ENCODE measurements around the gene PRR30. TPM values are rescaled to one million over a fixed set of nuclear protein-coding genes. Genes with fewer than 3 reads are reported as not detected.

PRR30 gene
- total and polyA plus RNA-seq, 2 experiments from 2014 or later, result not detected

DNA sequence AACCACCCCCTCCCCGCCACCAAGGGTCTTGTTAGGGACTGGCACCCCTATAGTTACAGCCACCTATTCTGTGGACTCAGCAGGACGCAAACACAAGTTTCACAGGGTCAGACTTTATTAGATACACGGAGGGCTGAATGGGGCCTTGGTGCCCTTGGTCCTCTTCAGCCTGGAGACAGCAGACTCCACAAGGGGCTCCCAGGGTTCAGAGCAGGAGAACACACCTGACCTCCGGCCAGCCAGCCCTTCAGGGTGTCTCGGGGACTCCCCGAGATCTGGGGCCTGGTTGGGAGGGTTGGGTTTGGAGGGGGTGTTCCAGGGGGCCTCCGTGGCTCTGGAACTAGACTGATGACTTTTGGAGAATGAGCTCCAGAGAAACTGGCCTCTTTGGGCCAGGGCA lies 2.5 kb downstream of the PRR30 start (continued):
- no peak for TF ChIP-seq EZH2phosphoT487 (IDR thresholded peaks at IDR 0.05; ENCODE audit: unreplicated experiment)
- no peak for TF ChIP-seq POLR2AphosphoS5 (IDR thresholded peaks at IDR 0.05; ENCODE audit: low read depth)
- TF ChIP-seq, protein P1, sequence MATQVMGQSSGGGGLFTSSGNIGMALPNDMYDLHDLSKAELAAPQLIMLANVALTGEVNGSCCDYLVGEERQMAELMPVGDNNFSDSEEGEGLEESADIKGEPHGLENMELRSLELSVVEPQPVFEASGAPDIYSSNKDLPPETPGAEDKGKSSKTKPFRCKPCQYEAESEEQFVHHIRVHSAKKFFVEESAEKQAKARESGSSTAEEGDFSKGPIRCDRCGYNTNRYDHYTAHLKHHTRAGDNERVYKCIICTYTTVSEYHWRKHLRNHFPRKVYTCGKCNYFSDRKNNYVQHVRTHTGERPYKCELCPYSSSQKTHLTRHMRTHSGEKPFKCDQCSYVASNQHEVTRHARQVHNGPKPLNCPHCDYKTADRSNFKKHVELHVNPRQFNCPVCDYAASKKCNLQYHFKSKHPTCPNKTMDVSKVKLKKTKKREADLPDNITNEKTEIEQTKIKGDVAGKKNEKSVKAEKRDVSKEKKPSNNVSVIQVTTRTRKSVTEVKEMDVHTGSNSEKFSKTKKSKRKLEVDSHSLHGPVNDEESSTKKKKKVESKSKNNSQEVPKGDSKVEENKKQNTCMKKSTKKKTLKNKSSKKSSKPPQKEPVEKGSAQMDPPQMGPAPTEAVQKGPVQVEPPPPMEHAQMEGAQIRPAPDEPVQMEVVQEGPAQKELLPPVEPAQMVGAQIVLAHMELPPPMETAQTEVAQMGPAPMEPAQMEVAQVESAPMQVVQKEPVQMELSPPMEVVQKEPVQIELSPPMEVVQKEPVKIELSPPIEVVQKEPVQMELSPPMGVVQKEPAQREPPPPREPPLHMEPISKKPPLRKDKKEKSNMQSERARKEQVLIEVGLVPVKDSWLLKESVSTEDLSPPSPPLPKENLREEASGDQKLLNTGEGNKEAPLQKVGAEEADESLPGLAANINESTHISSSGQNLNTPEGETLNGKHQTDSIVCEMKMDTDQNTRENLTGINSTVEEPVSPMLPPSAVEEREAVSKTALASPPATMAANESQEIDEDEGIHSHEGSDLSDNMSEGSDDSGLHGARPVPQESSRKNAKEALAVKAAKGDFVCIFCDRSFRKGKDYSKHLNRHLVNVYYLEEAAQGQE (IDR thresholded peaks at IDR 0.05; ENCODE audit: unreplicated experiment), result no peak
- TF ChIP-seq ZNF331 (CRISPR knock-in tag; IDR thresholded peaks at IDR 0.05; ENCODE audit: low read depth), result no peak

DNA sequence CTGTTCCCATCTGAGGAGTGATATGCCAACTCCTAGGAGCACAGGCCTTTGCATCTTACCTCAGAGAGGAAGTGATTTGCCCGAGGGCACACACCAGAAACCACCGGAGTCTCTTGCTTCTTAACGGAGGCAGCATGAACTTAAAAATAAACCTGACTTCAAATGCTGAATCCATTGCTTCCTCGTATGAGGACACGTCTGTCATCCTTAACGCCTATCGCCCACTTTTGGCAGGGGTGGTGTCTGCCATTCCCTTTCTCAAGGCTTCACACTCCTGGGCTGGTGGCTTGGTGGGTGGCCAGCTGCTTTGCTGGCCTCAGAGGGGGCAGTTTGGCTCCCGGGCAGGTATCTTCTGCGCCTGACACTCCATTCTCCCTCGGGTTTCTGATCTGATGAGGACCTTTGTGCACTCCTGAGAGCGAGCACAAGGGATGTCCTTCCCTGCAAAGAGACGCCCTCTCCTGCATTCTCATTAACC lies 3.7 kb downstream of the PRR30 start:
- Histone ChIP-seq H3K27me3 (ENCODE audit: insufficient read depth) (no peaks in the 10 kb centered on the region), H3K4me1 (ENCODE audit: insufficient read depth) (peaks cover 6% of the 10 kb centered on the region; the same call in 1 of the 2 replicates), H2AFZ (peak overlapping the region; percentile 97; the same call in 1 of the 2 replicates), H3K79me2 (replicated peaks; ENCODE audit: insufficient read depth) (peaks cover 11% of the 10 kb centered on the region), H3K9me2 (ENCODE audit: insufficient read depth) (no peaks in the 10 kb centered on the region), H3K4me3 (no peak overlapping the region), H4K20me1 (replicated peaks; ENCODE audit: insufficient read depth) (peaks cover 10% of the 10 kb centered on the region; the same call in 1 of the 2 replicates), H3K36me3 (ENCODE audit: insufficient read depth) (no peaks in the 10 kb centered on the region), H3K4me2 (no peak overlapping the region), H3K27ac (ENCODE audit: low read depth) (no peak overlapping the region), H3F3A (replicated peaks; ENCODE audit: low read depth) (no peaks in the 10 kb centered on the region; the same call in 1 of the 2 replicates)
- Mint-ChIP-seq H3K36me3 (ENCODE audit: low read depth) (peaks cover 23% of the 10 kb centered on the region; the same call in 2 of the 3 replicates), H3K27ac (no peak overlapping the region; the same call in 1 of the 2 replicates), H3K9me3 (no peaks in the 10 kb centered on the region), H3K4me1 (peaks cover 10% of the 10 kb centered on the region; the same call in 2 of the 3 replicates), H3K4me3 (peak overlapping the region; percentile 89), H3K27me3 (ENCODE audit: insufficient read depth, low read depth, poor library complexity) (peaks cover 10% of the 10 kb centered on the region)
- DNase-seq (ENCODE audit: low spot score), result no peak
- ATAC-seq, result no peak
- TF ChIP-seq POLR2AphosphoS5 (IDR thresholded peaks at IDR 0.05; ENCODE audit: low read depth) (no peak), JUNB (IDR thresholded peaks at IDR 0.05; ENCODE audit: unreplicated experiment) (no peak), STAT1 (IDR thresholded peaks at IDR 0.05; ENCODE audit: unreplicated experiment) (no peak)
- TF ChIP-seq, protein P2, sequence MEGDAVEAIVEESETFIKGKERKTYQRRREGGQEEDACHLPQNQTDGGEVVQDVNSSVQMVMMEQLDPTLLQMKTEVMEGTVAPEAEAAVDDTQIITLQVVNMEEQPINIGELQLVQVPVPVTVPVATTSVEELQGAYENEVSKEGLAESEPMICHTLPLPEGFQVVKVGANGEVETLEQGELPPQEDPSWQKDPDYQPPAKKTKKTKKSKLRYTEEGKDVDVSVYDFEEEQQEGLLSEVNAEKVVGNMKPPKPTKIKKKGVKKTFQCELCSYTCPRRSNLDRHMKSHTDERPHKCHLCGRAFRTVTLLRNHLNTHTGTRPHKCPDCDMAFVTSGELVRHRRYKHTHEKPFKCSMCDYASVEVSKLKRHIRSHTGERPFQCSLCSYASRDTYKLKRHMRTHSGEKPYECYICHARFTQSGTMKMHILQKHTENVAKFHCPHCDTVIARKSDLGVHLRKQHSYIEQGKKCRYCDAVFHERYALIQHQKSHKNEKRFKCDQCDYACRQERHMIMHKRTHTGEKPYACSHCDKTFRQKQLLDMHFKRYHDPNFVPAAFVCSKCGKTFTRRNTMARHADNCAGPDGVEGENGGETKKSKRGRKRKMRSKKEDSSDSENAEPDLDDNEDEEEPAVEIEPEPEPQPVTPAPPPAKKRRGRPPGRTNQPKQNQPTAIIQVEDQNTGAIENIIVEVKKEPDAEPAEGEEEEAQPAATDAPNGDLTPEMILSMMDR (conservative IDR thresholded peaks at IDR 0.05; ENCODE audit: low read depth in 2 of 2), result no peak
- TF ChIP-seq, protein P3, sequence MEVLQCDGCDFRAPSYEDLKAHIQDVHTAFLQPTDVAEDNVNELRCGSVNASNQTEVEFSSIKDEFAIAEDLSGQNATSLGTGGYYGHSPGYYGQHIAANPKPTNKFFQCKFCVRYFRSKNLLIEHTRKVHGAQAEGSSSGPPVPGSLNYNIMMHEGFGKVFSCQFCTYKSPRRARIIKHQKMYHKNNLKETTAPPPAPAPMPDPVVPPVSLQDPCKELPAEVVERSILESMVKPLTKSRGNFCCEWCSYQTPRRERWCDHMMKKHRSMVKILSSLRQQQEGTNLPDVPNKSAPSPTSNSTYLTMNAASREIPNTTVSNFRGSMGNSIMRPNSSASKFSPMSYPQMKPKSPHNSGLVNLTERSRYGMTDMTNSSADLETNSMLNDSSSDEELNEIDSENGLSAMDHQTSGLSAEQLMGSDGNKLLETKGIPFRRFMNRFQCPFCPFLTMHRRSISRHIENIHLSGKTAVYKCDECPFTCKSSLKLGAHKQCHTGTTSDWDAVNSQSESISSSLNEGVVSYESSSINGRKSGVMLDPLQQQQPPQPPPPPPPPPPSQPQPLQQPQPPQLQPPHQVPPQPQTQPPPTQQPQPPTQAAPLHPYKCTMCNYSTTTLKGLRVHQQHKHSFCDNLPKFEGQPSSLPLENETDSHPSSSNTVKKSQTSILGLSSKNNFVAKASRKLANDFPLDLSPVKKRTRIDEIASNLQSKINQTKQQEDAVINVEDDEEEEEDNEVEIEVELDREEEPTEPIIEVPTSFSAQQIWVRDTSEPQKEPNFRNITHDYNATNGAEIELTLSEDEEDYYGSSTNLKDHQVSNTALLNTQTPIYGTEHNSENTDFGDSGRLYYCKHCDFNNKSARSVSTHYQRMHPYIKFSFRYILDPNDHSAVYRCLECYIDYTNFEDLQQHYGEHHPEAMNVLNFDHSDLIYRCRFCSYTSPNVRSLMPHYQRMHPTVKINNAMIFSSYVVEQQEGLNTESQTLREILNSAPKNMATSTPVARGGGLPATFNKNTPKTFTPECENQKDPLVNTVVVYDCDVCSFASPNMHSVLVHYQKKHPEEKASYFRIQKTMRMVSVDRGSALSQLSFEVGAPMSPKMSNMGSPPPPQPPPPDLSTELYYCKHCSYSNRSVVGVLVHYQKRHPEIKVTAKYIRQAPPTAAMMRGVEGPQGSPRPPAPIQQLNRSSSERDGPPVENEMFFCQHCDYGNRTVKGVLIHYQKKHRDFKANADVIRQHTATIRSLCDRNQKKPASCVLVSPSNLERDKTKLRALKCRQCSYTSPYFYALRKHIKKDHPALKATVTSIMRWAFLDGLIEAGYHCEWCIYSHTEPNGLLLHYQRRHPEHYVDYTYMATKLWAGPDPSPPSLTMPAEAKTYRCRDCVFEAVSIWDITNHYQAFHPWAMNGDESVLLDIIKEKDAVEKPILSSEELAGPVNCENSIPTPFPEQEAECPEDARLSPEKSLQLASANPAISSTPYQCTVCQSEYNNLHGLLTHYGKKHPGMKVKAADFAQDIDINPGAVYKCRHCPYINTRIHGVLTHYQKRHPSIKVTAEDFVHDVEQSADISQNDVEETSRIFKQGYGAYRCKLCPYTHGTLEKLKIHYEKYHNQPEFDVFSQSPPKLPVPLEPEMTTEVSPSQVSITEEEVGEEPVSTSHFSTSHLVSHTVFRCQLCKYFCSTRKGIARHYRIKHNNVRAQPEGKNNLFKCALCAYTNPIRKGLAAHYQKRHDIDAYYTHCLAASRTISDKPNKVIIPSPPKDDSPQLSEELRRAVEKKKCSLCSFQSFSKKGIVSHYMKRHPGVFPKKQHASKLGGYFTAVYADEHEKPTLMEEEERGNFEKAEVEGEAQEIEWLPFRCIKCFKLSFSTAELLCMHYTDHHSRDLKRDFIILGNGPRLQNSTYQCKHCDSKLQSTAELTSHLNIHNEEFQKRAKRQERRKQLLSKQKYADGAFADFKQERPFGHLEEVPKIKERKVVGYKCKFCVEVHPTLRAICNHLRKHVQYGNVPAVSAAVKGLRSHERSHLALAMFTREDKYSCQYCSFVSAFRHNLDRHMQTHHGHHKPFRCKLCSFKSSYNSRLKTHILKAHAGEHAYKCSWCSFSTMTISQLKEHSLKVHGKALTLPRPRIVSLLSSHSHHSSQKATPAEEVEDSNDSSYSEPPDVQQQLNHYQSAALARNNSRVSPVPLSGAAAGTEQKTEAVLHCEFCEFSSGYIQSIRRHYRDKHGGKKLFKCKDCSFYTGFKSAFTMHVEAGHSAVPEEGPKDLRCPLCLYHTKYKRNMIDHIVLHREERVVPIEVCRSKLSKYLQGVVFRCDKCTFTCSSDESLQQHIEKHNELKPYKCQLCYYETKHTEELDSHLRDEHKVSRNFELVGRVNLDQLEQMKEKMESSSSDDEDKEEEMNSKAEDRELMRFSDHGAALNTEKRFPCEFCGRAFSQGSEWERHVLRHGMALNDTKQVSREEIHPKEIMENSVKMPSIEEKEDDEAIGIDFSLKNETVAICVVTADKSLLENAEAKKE (CRISPR knock-in tag; IDR thresholded peaks at IDR 0.05), result no peak
